Activated naive CD8-positive, alpha-beta T cell treated with anti-CD3 and anti-CD28 coated beads, Interleukin-2, amount 50 U/mL, for 16 hours (primary cell): ENCODE results near the gene COX6B1.
"Not testable (repeated sequence)": the region's sequence is repeated elsewhere in the genome, so short reads cannot be mapped to it uniquely, and the experiment has no call there.

Experiments used
- DNase-seq: peaks from one replicate; pipeline ENCODE4 v3.0.0-alpha.2; 2020; ENCODE audit warnings: low read depth, low spot score

The COX6B1 gene

GRCh38 chr19:35633727-35634440 is 14.2 kb upstream of the COX6B1 start:
- DNase-seq, result no peak

DNA sequence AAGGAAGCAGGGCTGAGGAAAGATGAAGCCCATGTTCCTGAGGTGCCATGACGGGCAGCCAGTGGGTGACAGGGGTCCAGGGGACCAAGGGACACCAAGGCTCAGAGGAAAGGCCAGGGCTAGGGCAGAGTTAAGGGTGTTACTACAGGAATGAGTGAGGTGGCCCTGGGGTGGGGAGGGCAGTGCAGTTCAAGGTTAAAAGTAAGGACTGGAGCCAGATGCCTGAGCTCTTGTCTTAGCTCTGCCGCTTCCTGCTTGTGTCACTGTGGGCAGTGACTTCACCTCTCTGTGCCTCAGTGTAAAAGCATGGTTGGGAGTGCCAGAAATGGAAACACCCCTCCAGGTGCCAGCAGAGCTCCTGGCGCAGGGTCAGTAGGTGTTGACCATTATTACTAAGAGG is 11.5 kb upstream of the COX6B1 start:
- no peak for DNase-seq

DNA sequence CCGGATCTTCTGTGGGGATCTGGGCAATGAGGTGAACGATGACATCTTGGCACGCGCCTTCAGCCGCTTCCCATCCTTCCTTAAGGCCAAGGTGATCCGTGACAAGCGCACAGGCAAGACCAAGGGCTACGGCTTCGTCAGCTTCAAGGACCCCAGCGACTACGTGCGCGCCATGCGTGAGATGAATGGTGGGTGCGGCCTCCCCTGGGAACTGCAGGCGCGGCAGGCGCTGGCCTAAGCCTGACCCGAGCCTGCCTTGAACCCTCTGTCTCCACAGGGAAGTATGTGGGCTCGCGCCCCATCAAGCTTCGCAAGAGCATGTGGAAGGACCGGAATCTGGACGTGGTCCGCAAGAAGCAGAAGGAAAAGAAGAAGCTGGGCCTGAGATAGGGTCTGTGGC is 11.0 kb upstream of the COX6B1 start:
- DNase-seq, result no peak

DNA sequence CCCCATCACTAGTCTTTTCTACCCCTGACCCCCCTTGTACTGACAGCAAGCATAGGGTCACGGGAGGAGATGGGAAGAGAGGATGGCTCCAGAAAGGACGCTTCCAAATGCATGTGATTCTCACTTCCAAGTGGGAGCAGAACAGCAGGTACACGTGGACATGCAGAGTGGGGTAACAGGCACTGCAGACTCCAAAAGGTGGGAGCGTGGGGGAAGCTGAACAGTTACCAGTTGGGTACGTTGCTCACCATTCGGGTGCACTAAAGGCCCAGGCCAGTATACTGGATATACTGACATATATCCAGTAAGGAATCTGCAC is 8.8 kb upstream of the COX6B1 start:
- DNase-seq, result no peak

GRCh38 chr19:35639863-35640262 is 8.3 kb upstream of the COX6B1 start:
- DNase-seq, result no peak

DNA sequence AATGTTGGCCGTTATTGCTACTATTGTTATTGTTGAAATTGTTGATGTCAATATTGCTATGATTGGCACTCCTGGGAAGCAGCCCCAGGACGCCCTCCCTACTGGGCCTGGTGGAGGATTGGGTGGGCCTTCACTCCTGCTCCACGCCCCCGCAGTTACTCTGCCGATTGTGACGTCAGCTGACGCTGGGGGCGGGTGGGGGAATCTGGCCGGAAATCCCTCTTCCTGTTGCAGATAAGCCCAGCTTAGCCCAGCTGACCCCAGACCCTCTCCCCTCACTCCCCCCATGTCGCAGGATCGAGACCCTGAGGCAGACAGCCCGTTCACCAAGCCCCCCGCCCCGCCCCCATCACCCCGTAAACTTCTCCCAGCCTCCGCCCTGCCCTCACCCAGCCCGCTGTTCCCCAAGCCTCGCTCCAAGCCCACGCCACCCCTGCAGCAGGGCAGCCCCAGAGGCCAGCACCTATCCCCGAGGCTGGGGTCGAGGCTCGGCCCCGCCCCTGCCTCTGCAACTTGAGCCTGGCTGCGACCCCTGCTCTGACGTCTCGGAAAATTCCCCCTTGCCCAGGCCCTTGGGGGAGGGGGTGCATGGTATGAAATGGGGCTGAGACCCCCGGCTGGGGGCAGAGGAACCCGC is 6.5 kb upstream of the COX6B1 start, which contains the start of gene ETV2:
TSS of gene ETV2 (plus strand) at position 231 of the 637 bp plus-strand sequence. CDS start 716 bp downstream, outside the sequence.
- DNase-seq, result no peak

DNA sequence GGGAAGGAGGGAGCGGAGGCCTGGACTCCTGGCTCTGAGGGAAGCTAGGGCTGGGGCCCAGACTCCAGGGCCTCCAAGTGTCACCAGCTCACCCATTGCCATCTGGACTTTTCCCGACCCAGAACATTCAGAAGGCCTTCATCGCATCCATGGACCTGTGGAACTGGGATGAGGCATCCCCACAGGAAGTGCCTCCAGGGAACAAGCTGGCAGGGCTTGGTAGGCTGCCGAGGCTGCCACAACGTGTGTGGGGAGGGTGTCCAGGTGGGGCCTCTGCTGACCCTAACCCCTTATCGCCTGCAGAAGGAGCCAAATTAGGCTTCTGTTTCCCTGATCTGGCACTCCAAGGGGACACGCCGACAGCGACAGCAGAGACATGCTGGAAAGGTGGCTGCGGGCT is 5.8 kb upstream of the COX6B1 start:
- no peak for DNase-seq

- DNase-seq, result no peak
Observed at GRCh38 chr19:35642798-35643254, 5.3 kb upstream of the COX6B1 start.

DNA sequence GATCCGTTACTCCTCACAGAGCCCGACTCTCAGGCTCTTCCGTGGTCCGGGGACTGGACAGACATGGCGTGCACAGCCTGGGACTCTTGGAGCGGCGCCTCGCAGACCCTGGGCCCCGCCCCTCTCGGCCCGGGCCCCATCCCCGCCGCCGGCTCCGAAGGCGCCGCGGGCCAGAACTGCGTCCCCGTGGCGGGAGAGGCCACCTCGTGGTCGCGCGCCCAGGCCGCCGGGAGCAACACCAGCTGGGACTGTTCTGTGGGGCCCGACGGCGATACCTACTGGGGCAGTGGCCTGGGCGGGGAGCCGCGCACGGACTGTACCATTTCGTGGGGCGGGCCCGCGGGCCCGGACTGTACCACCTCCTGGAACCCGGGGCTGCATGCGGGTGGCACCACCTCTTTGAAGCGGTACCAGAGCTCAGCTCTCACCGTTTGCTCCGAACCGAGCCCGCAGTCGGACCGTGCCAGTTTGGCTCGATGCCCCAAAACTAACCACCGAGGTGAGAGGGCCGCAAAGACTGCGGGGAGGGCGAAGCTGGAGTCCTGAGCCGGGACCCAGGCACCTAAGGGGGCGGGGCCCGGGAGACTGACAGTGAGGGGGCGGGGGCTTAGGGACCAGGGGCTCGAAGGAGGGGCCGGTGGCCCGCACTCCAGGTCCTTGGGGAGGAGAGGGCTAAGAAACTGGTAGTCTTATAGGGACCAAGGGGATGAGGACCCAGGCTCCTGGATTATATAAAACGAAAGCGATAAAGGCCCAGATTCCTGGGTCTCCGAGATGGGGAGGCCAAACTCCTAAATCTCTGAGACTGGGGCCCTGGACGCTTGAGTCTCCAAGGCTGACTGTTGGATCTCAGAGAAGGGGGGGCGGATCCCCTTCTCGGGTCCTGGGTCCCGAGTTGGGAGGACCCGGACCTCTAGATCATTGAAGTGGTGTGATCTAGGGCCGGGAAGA is 4.6 kb upstream of the COX6B1 start:
- peak; percentile 59 for DNase-seq

- DNase-seq, result peak; percentile 92
Observed at GRCh38 chr19:35644206-35644986, 3.7 kb upstream of the COX6B1 start.

GRCh38 chr19:35644987-35645679 is 3.0 kb upstream of the COX6B1 start:
- peak; percentile 52 for DNase-seq

DNA sequence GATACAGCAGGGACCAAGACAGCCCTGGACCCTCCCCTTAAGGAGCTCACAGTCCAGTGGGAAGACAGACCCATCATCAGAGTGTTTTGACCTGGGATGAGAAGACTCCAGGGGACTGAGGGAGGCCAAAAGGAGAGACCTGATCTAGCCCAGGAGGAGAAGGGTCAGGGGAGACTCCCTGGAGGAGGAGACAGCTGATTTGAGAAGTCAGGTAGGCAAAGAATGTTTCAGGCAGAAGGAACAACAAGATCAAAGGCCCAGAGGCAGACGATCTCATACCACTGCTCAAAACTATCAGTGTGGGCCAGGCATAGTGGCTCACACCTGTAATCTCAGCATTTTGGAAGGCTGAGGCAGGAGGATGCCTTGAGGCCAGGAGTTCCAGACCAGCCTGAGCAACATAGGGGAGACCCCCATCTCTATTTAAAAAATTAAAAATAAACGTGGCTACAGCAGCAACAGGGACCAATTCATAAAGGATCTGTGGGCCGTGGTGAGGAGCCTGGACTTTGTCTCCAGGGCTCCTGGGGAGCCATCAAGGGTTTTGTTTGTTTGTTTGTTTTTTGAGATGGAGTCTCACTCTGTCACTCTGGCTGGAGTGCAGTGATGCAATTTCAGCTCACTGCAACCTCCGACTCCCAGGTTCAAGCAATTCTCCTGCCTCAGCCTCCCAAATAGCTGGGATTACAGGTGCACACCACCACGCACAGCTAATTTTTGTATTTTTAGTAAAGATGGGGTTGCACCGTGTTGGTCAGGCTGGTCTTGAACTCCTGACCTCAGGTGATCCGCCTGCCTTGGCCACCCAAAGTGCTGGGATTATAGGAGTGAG is 2.2 kb upstream of the COX6B1 start:
- DNase-seq, result no peak

GRCh38 chr19:35650581-35650980 is 2.5 kb downstream of the COX6B1 start:
- no peak for DNase-seq

- DNase-seq, result not testable (repeated sequence)
Observed at GRCh38 chr19:35654828-35655227, 6.7 kb downstream of the COX6B1 start.

DNA sequence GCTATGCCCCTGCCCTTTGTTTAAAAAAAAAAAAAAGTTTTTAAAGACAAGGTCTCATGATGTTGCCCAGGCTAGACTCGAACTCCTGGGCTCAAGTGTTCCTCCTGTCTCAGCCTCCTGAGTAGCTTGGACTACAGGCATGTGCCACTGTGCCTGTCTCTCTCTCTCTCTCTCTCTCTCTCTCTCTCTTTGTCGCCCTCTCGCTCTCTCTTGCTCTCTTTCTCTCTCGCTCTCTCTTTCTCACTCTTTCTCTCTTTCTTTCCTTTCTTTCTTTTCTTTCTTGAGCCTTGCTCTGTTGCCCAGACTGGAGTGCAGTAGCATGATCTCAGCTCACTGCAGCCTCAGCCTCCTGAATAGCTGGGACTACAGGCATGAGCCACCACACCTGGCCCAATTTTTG is 7.5 kb downstream of the COX6B1 start:
- DNase-seq, result no peak

DNA sequence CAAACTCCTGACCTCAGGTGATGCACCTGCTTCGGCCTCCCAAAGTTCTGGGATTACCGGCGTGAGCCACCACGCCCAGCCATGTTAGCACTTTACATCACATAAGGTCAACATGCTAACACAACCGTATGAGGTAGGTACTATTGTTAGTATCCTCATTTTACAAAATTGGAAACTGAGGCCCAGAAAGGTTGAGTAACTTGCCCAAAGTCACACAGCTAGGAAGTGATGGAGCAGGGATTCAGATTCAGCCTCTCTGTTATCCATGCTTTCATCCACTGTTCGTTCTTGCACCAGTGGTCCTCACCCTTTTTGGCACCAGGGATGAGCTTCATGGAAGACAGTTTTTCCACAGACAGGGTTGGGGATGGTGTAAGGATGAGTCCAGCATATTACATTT is 8.6 kb downstream of the COX6B1 start:
- DNase-seq, result no peak

- no peak for DNase-seq
Observed at GRCh38 chr19:35657904-35658700, 10.0 kb downstream of the COX6B1 start.

- DNase-seq, result no peak
Observed at GRCh38 chr19:35661995-35662340, 13.8 kb downstream of the COX6B1 start.

GRCh38 chr19:35663981-35664380 is 15.9 kb downstream of the COX6B1 start:
- no peak for DNase-seq
